A549 (cell line): Measurements from ENCODE around the gene FMNL2. TPM values are rescaled to one million over a fixed set of nuclear protein-coding genes. Genes with fewer than 3 reads are reported as not detected.

Source experiments
- ATAC-seq, 2 experiments: fragments of 200-7000 bp in 1 of 2; fragments of >200 bp in 1 of 2; cut with Nextera tagmentation in 1 of 2; cut with Tn5 transposase in 1 of 2; 3 replicates each; pipeline versions ENCODE4 v1.8.0 to v1.9.1; 2018 to 2020; ENCODE audit warnings: mild to moderate bottlenecking in 1 of 2, moderate library complexity in 1 of 2
- CTCF ChIA-PET: fragments of 300-600 bp; sonication (Branson Sonifier 250); formaldehyde crosslinking; extraction: SDS; loops from one replicate; lab custom pipeline; 2021; ENCODE audit warnings: antibody characterized with exemption, inconsistent platforms; lab: Yijun Ruan, JAX
- POLR2A ChIA-PET: fragments of 350-600 bp; formaldehyde crosslinking; extraction: SDS; loops from one replicate; lab custom pipeline; 2021; ENCODE audit warnings: antibody characterized with exemption, inconsistent platforms; lab: Yijun Ruan, JAX
- DNase-seq, 2 experiments: peaks; one replicate each; pipeline versions ENCODE4 v3.0.0 to v3.0.0-alpha.2; 2011 to 2016; ENCODE audit warnings: low read depth in 1 of 2, low spot score in 1 of 2
- FAIRE-seq: peaks from 2 replicates; lab custom pipeline; 2011; peaks lifted over from hg19 to GRCh38; lab: Jason Lieb, UNC
- H3K27ac ChIP-seq, 2 experiments: fragments of >200 bp; sonication (Bioruptor Twin); formaldehyde crosslinking; 3 replicates each; pipeline ENCODE4 v1.5.1; 2016 to 2017
- H3K4me1 ChIP-seq: fragments of >200 bp; sonication (Bioruptor Twin); formaldehyde crosslinking; 3 replicates; pipeline ENCODE4 v1.6.1; 2016
- H3K4me2 ChIP-seq: fragments of >200 bp; sonication (Bioruptor Twin); formaldehyde crosslinking; 3 replicates; pipeline ENCODE4 v1.6.1; 2016
- H3K4me3 ChIP-seq: fragments of >200 bp; sonication (Bioruptor Twin); formaldehyde crosslinking; 3 replicates; pipeline ENCODE4 v1.5.1; 2016
- H3K9me3 ChIP-seq: fragments of >200 bp; sonication (Bioruptor Twin); formaldehyde crosslinking; 3 replicates; pipeline ENCODE4 v1.6.1; 2016
- BHLHE40 ChIP-seq: IDR thresholded peaks from 2 replicates; pipeline ENCODE4 v1.6.1; 2012; ENCODE audit warnings: low read depth, low read length, inconsistent platforms
- CBX8 ChIP-seq: fragments of 200-600 bp; sonication (generic); IDR thresholded peaks from 2 replicates; pipeline ENCODE4 v1.6.1; 2016
- EHF ChIP-seq: fragments of 250-450 bp; sonication (Bioruptor Pico); IDR thresholded peaks from 2 replicates; pipeline ENCODE4 v1.5.0; 2020; ENCODE audit warnings: mild to moderate bottlenecking
- FOSL2 ChIP-seq, 2 experiments: fragments of 450-650 bp in 1 of 2; fragments of >200 bp in 1 of 2; sonication (Bioruptor Twin) in 1 of 2; formaldehyde crosslinking; IDR thresholded peaks; 2 replicates each; pipeline versions ENCODE4 v1.5.0 to v1.6.1; 2016 to 2020; ENCODE audit warnings: mild to moderate bottlenecking in 1 of 2, moderate library complexity in 1 of 2
- GATA3 ChIP-seq: IDR thresholded peaks from 2 replicates; pipeline ENCODE4 v1.6.1; 2012; ENCODE audit warnings: borderline replicate concordance
- HDAC2 ChIP-seq: fragments of 200-600 bp; sonication (generic); IDR thresholded peaks from 2 replicates; pipeline ENCODE4 v1.6.1; 2016
- HOXA7 ChIP-seq: fragments of 250-450 bp; sonication (Bioruptor Pico); IDR thresholded peaks from 2 replicates; pipeline ENCODE4 v1.5.0; 2020; ENCODE audit warnings: mild to moderate bottlenecking, moderate library complexity
- HOXB5 ChIP-seq: fragments of 250-450 bp; sonication (Bioruptor Pico); IDR thresholded peaks from 2 replicates; pipeline ENCODE4 v1.5.0; 2020; ENCODE audit warnings: mild to moderate bottlenecking, moderate library complexity
- JUNB ChIP-seq: fragments of >200 bp; sonication (Bioruptor Twin); formaldehyde crosslinking; IDR thresholded peaks from 2 replicates; pipeline ENCODE4 v1.6.1; 2016
- KDM5A ChIP-seq: fragments of 200-600 bp; sonication (generic); IDR thresholded peaks from 2 replicates; pipeline ENCODE4 v1.6.1; 2016; ENCODE audit warnings: antibody characterized with exemption, mild to moderate bottlenecking
- MYC ChIP-seq: IDR thresholded peaks from 2 replicates; pipeline ENCODE4 v1.6.1; 2012; ENCODE audit warnings: mild to moderate bottlenecking, inconsistent platforms, low read length, improper control_type of control experiment, borderline replicate concordance
- NPAS2 ChIP-seq: fragments of 250-450 bp; sonication (Bioruptor Pico); IDR thresholded peaks from 2 replicates; pipeline ENCODE4 v1.8.0; 2022; ENCODE audit warnings: mild to moderate bottlenecking, moderate library complexity, borderline replicate concordance
- NR3C1 ChIP-seq: fragments of >200 bp; sonication (Bioruptor Twin); formaldehyde crosslinking; IDR thresholded peaks from 3 replicates; pipeline ENCODE4 v1.6.1; 2017
- PHF8 ChIP-seq: fragments of 200-600 bp; sonication (generic); IDR thresholded peaks from 2 replicates; pipeline ENCODE4 v1.6.1; 2016; ENCODE audit warnings: low read depth, mild to moderate bottlenecking, antibody characterized with exemption, moderate library complexity, borderline replicate concordance
- POLR2AphosphoS2 ChIP-seq: conservative IDR thresholded peaks from 2 replicates; pipeline ENCODE4 v1.6.1; 2012; ENCODE audit warnings: low read length, improper control_type of control experiment, inconsistent platforms
- RARB ChIP-seq: fragments of 250-450 bp; sonication (Bioruptor Pico); IDR thresholded peaks from 2 replicates; pipeline ENCODE4 v1.8.0; 2021; ENCODE audit warnings: mild to moderate bottlenecking, moderate library complexity
- SREBF2 ChIP-seq: fragments of 450-650 bp; IDR thresholded peaks from 2 replicates; pipeline ENCODE4 v1.6.1; 2014; ENCODE audit warnings: mild to moderate bottlenecking, moderate library complexity
- TFCP2L1 ChIP-seq: fragments of 250-450 bp; sonication (Bioruptor Pico); IDR thresholded peaks from 2 replicates; pipeline ENCODE4 v1.5.0; 2021; ENCODE audit warnings: mild to moderate bottlenecking
- ZC3H11A ChIP-seq: fragments of 450-650 bp; IDR thresholded peaks from 2 replicates; pipeline ENCODE4 v1.6.1; 2014; ENCODE audit warnings: antibody characterized with exemption, mild to moderate bottlenecking
- ZFP36 ChIP-seq: fragments of 450-650 bp; IDR thresholded peaks from 2 replicates; pipeline ENCODE4 v1.6.1; 2014; ENCODE audit warnings: borderline replicate concordance; ENCODE audit not compliant: partially characterized antibody
- ZNF302 ChIP-seq: fragments of 250-450 bp; sonication (Bioruptor Pico); IDR thresholded peaks from 2 replicates; pipeline ENCODE4 v1.9.0; 2021; ENCODE audit warnings: inconsistent platforms, mild to moderate bottlenecking, moderate library complexity
- ZSCAN20 ChIP-seq: fragments of 250-450 bp; sonication (Bioruptor Pico); IDR thresholded peaks from 2 replicates; pipeline ENCODE4 v1.8.0; 2022; ENCODE audit warnings: mild to moderate bottlenecking, moderate library complexity
- WGBS: methylation state at CpG from one replicate; pipeline ENCODE4 v1.1.6; 2017; ENCODE audit errors: missing lambda C conversion rate; 5-methylcytosine and 5-hydroxymethylcytosine counted together
- polyA plus RNA-seq, 4 experiments: library from polyadenylated mRNA; depleted of rRNA in 3 of 4; stranded (reverse); fragments of >200 nt; fragmentation: RNase III in 1 of 4; extraction: RNeasy Plus Mini Kit Qiagen cat#74134 plus additional on column Dnase treatment in 1 of 4; gene quantifications; 2 replicates in 3 of 4; 3 replicates in 1 of 4; pipeline ENCODE4 v1.2.3, GENCODE V29; 2011 to 2017
- TF ChIP-seq, protein P1 (sequence below): fragments of 450-650 bp; IDR thresholded peaks from 2 replicates; pipeline ENCODE4 v1.6.1; 2014; ENCODE audit warnings: antibody characterized with exemption
- TF ChIP-seq, protein P2 (sequence below): fragments of >200 bp; sonication (Bioruptor Twin); formaldehyde crosslinking; IDR thresholded peaks from 3 replicates; pipeline ENCODE4 v1.6.1; 2016

Gene FMNL2
- polyA plus RNA-seq, 2 of the 4 experiments (the other 2 are of a cell fraction): 27.9 to 36.5 TPM

DNA sequence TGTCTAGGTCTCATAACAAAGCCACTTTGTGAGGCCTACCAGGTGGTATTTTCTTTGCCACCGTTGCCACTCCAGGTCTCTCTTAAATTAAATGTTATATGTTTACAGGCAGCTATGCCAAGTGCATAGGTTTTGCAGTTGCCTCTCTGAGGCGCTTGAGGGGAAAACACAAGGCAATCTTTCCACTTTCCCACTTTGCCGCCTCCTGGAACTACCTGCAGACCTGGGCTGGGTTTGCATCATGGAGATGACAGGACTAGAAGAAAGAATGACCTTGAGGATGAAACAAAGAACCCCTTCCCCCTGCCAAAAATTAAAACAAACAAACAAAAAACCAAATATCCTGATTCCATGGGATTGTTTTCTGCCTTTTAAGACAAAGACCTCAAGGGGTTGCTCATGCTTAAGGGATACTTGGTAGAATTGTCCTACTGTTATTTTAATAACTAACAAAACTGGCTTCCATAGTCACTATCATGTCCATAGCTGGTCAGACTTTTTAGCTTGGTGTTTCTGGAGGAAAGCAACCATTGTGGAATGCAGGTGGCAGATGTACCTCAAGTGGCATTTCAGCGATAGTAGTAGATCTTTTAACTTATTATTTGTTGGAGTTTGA, 222.4 kb downstream of the FMNL2 start:
- Histone ChIP-seq H3K4me1 (peaks cover 11% of the 10 kb centered on the region; the same call in 2 of the 3 replicates), H3K4me2 (no peak overlapping the region), H3K27ac (no peak overlapping the region), H3K9me3 (no peaks in the 10 kb centered on the region), H3K4me3 (no peak overlapping the region)
- TF ChIP-seq ZSCAN20 (no peak), GATA3 (no peak), ZC3H11A (no peak), TFCP2L1 (no peak), NPAS2 (no peak), HOXA7 (CRISPR knock-in tag) (no peak), KDM5A (no peak)
- DNase-seq (no peak), FAIRE-seq (no peak), ATAC-seq (no peak)
- WGBS: 93% methylated on average over 4 of the region's 4 CpGs
- CTCF ChIA-PET: interaction anchor here (0.7 to 2.3 kb wide), 5 partner anchors 9 to 381 kb away, joined by 3 to 7 read pairs (median 3); no protein-coding TSS in a partner anchor
- POLR2A ChIA-PET: no interaction called here

DNA sequence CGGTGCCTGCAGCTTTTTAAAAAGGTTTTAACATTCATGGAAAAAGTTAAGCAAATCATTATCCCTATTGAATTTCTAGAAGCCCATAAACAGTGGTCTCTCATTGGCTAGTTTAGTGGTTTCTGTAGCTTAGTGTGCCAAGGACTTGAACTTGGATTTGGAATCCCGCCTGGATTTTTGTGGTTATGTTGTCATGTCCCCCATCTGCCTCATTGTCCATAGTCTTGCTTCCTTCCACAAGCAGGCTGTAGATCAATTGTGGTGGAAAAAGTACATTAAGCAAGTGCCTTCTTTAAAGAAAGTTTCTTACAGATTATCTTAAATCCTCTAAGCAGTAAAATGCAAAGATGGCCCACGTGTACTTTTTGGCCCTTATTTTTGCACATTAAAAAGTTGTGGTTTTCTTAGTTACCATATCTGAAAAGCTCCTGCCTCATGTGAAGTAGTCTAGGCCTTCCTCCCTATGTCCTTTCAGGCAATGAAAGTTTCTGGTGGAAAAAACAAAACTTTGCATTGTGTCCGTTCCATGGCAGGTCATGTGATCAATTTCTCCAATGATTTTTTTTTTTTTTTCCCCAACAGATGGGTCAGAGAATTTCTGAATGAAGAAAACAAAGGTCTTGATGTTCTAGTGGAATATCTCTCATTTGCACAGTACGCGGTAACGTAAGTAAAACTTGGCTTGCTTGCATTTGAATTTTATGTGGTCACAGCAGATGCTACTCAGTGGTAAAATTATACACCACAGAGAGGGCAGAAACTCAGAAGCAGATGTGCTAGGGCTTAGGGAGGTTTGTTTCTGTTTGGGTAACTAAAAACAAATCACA, 223.4 kb downstream of the FMNL2 start:
- FAIRE-seq: no peak
- H3K4me3 ChIP-seq: no peak overlapping the region
- no peak overlapping the region for H3K4me2 ChIP-seq
- H3K4me1 ChIP-seq: peaks cover 11% of the 10 kb centered on the region; the same call in 2 of the 3 replicates
- H3K9me3 ChIP-seq: no peaks in the 10 kb centered on the region
- no peak for ATAC-seq
- 92% methylated on average over 7 of the region's 7 CpGs for WGBS
- ChIA-PET CTCF (interaction anchor here (1.1 kb wide), 1 partner anchor 37 kb away, joined by 3 read pairs; no protein-coding TSS in a partner anchor), POLR2A (no interaction called here)
- TF ChIP-seq HDAC2 (no peak), HOXB5 (CRISPR knock-in tag) (no peak), CBX8 (no peak), FOSL2 (IDR thresholded peaks at IDR 0.05) (no peak), FOSL2 (CRISPR knock-in tag; IDR thresholded peaks at IDR 0.05) (no peak), SREBF2 (no peak), ZFP36 (no peak)
- TF ChIP-seq, protein P1, sequence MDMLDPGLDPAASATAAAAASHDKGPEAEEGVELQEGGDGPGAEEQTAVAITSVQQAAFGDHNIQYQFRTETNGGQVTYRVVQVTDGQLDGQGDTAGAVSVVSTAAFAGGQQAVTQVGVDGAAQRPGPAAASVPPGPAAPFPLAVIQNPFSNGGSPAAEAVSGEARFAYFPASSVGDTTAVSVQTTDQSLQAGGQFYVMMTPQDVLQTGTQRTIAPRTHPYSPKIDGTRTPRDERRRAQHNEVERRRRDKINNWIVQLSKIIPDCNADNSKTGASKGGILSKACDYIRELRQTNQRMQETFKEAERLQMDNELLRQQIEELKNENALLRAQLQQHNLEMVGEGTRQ: no peak
- no peak for DNase-seq
- no peak overlapping the region for H3K27ac ChIP-seq

DNA sequence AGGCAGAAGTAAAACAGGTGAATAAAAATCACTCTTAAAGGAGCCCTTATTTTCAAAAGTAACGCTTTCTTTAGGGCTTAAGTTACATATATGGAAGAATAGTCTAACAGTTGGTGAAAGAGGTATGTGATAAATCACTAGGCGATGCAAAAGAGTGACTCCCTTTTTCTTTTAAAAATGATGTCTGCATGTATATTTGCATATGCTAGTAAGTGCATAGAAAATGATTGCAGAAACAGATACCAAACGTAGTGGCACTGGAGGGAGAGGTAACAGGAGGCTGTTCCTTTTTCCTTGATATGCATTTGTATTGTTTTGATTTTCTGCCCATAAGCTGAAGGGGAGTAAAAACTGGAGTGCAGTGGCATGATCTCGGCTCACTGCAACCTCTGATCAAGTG, 224.0 kb downstream of the FMNL2 start:
- ATAC-seq (no peak), DNase-seq (no peak), FAIRE-seq (no peak)
- TF ChIP-seq POLR2AphosphoS2 (no peak), EHF (CRISPR knock-in tag) (no peak), PHF8 (no peak), NPAS2 (no peak), ZNF302 (CRISPR knock-in tag) (no peak), TFCP2L1 (no peak), MYC (no peak), NR3C1 (no peak), BHLHE40 (no peak), RARB (CRISPR knock-in tag) (no peak), JUNB (no peak)
- TF ChIP-seq, protein P2, sequence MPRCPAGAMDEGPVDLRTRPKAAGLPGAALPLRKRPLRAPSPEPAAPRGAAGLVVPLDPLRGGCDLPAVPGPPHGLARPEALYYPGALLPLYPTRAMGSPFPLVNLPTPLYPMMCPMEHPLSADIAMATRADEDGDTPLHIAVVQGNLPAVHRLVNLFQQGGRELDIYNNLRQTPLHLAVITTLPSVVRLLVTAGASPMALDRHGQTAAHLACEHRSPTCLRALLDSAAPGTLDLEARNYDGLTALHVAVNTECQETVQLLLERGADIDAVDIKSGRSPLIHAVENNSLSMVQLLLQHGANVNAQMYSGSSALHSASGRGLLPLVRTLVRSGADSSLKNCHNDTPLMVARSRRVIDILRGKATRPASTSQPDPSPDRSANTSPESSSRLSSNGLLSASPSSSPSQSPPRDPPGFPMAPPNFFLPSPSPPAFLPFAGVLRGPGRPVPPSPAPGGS: no peak
- ChIA-PET POLR2A (no interaction called here), CTCF (no interaction called here)
- H3K4me1 ChIP-seq: peaks cover 11% of the 10 kb centered on the region; the same call in 2 of the 3 replicates
- no peak overlapping the region for H3K4me3 ChIP-seq
- H3K27ac ChIP-seq: no peak overlapping the region
- H3K4me2 ChIP-seq: no peak overlapping the region
- no peaks in the 10 kb centered on the region for H3K9me3 ChIP-seq
- WGBS: 83% methylated on average over 4 of the region's 4 CpGs
